ENCODE measurements around the gene SPECC1.
"Not testable (repeated sequence)": the region's sequence is repeated elsewhere in the genome, so short reads cannot be mapped to it uniquely, and the experiment has no call there.

Gene SPECC1

GRCh38 chr17:20253323-20253722 lies 244.2 kb downstream of the SPECC1 start:
- DNase-seq, result no peak

GRCh38 chr17:20254541-20254940 lies 245.4 kb downstream of the SPECC1 start:
- DNase-seq, result no peak

GRCh38 chr17:20256144-20256543 lies 247.0 kb downstream of the SPECC1 start:
- peak; percentile 78 for DNase-seq

- no peak for DNase-seq
These were observed 247.8 kb downstream of the SPECC1 start for GRCh38 chr17:20257008-20257407.

- no peak for DNase-seq
These were observed 248.6 kb downstream of the SPECC1 start for GRCh38 chr17:20257798-20258197.

GRCh38 chr17:20259668-20260067 lies 250.5 kb downstream of the SPECC1 start:
- no peak for DNase-seq

GRCh38 chr17:20260268-20260667 lies 251.1 kb downstream of the SPECC1 start:
- DNase-seq, result no peak

GRCh38 chr17:20262226-20263114 lies 253.3 kb downstream of the SPECC1 start:
- DNase-seq, result no peak

- not testable (repeated sequence) for DNase-seq
These were observed 253.9 kb downstream of the SPECC1 start for GRCh38 chr17:20263115-20263433.

GRCh38 chr17:20263595-20263994 lies 254.4 kb downstream of the SPECC1 start:
- peak; percentile 5 for DNase-seq

- no peak for DNase-seq
These were observed 255.8 kb downstream of the SPECC1 start for GRCh38 chr17:20264996-20265395.

- DNase-seq, result peak; percentile 22
These were observed 257.8 kb downstream of the SPECC1 start for GRCh38 chr17:20266806-20267458.

GRCh38 chr17:20267459-20267842 lies 258.3 kb downstream of the SPECC1 start:
- no peak for DNase-seq

GRCh38 chr17:20270369-20270768 lies 261.2 kb downstream of the SPECC1 start:
- DNase-seq, result no peak

GRCh38 chr17:20271011-20271610 lies 262.0 kb downstream of the SPECC1 start:
- no peak for DNase-seq

- DNase-seq, result no peak
These were observed 264.8 kb downstream of the SPECC1 start for GRCh38 chr17:20273741-20274500.

- DNase-seq, result no peak
These were observed 266.5 kb downstream of the SPECC1 start for GRCh38 chr17:20275653-20276052.

- DNase-seq, result no peak
These were observed 267.3 kb downstream of the SPECC1 start for GRCh38 chr17:20276421-20276820.

- no peak for DNase-seq
These were observed 269.6 kb downstream of the SPECC1 start for GRCh38 chr17:20278805-20279204.

GRCh38 chr17:20279631-20280030 lies 270.5 kb downstream of the SPECC1 start:
- no peak for DNase-seq

- no peak for DNase-seq
These were observed 270.9 kb downstream of the SPECC1 start for GRCh38 chr17:20280051-20280450.

- no peak for DNase-seq
These were observed 271.7 kb downstream of the SPECC1 start for GRCh38 chr17:20280851-20281250.

GRCh38 chr17:20281860-20282259 lies 272.7 kb downstream of the SPECC1 start:
- DNase-seq, result no peak
